ENCODE measurements around the gene RNF39. TPM values are rescaled to one million over a fixed set of nuclear protein-coding genes. Genes with fewer than 3 reads are reported as not detected.

The RNF39 gene
- total and polyA plus RNA-seq, 2 of the 13 experiments (the other 11 are each of a cell fraction or from before 2014, with no cell fraction given): 0.13 to 1.8 TPM

GRCh38 chr6:30075790-30076732 lies 492 bp upstream of the RNF39 start (continued):
- TF ChIP-seq HNF4G (IDR thresholded peaks at IDR 0.05; ENCODE audit: borderline replicate concordance, low read depth, low read length) (no peak), HNF4G (CRISPR knock-in tag; IDR thresholded peaks at IDR 0.05; ENCODE audit: borderline replicate concordance, low read depth) (no peak), REST (IDR thresholded peaks at IDR 0.05; ENCODE audit: borderline replicate concordance in 1 of 2, low read depth in 1 of 2, low read length in 2 of 2) (no peak), RAD21 (CRISPR knock-in tag; IDR thresholded peaks at IDR 0.05) (peak; percentile 40; the same call in 1 of the 2 replicates), ZEB1 (IDR thresholded peaks at IDR 0.05; ENCODE audit: insufficient replicate concordance, low read depth) (peak; percentile 84), ZNF431 (CRISPR knock-in tag; IDR thresholded peaks at IDR 0.05; ENCODE audit: borderline replicate concordance, low read depth) (no peak), SALL1 (CRISPR knock-in tag; IDR thresholded peaks at IDR 0.05) (peak; percentile 48), TFDP2 (CRISPR knock-in tag; IDR thresholded peaks at IDR 0.05) (no peak; the same call in 1 of the 2 replicates), NR2F6 (IDR thresholded peaks at IDR 0.05) (no peak), NR2F6 (CRISPR knock-in tag; IDR thresholded peaks at IDR 0.05) (peak; percentile 22; the same call in 1 of the 2 replicates), SIX1 (CRISPR knock-in tag; IDR thresholded peaks at IDR 0.05; ENCODE audit: borderline replicate concordance) (no peak), ZNF580 (CRISPR knock-in tag; IDR thresholded peaks at IDR 0.05; ENCODE audit: borderline replicate concordance, low read depth) (peak; percentile 49; the same call in 1 of the 2 replicates), SOX13 (IDR thresholded peaks at IDR 0.05) (no peak), SOX13 (CRISPR knock-in tag; conservative IDR thresholded peaks at IDR 0.05 in 1 of 2, IDR thresholded peaks at IDR 0.05 in 1 of 2) (peak in 1 of 2 experiments; percentile 17; a peak in 1 of 4 replicates)
- TF ChIP-seq, protein P1, sequence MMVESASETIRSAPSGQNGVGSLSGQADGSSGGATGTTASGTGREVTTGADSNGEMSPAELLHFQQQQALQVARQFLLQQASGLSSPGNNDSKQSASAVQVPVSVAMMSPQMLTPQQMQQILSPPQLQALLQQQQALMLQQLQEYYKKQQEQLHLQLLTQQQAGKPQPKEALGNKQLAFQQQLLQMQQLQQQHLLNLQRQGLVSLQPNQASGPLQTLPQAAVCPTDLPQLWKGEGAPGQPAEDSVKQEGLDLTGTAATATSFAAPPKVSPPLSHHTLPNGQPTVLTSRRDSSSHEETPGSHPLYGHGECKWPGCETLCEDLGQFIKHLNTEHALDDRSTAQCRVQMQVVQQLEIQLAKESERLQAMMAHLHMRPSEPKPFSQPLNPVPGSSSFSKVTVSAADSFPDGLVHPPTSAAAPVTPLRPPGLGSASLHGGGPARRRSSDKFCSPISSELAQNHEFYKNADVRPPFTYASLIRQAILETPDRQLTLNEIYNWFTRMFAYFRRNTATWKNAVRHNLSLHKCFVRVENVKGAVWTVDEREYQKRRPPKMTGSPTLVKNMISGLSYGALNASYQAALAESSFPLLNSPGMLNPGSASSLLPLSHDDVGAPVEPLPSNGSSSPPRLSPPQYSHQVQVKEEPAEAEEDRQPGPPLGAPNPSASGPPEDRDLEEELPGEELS (CRISPR knock-in tag; IDR thresholded peaks at IDR 0.05): peak; percentile 68
- TF ChIP-seq, protein P2, sequence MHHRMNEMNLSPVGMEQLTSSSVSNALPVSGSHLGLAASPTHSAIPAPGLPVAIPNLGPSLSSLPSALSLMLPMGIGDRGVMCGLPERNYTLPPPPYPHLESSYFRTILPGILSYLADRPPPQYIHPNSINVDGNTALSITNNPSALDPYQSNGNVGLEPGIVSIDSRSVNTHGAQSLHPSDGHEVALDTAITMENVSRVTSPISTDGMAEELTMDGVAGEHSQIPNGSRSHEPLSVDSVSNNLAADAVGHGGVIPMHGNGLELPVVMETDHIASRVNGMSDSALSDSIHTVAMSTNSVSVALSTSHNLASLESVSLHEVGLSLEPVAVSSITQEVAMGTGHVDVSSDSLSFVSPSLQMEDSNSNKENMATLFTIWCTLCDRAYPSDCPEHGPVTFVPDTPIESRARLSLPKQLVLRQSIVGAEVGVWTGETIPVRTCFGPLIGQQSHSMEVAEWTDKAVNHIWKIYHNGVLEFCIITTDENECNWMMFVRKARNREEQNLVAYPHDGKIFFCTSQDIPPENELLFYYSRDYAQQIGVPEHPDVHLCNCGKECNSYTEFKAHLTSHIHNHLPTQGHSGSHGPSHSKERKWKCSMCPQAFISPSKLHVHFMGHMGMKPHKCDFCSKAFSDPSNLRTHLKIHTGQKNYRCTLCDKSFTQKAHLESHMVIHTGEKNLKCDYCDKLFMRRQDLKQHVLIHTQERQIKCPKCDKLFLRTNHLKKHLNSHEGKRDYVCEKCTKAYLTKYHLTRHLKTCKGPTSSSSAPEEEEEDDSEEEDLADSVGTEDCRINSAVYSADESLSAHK (CRISPR knock-in tag; IDR thresholded peaks at IDR 0.05; ENCODE audit: borderline replicate concordance): no peak

Measured in HepG2 (cell line).